Osteoblast (primary cell): ENCODE data around the gene GDE1. TPM values are rescaled to one million over a fixed set of nuclear protein-coding genes. Genes with fewer than 3 reads are reported as not detected.

ENCODE experiments used
- DNase-seq: peaks from one replicate; pipeline ENCODE4 v3.0.0; 2011; ENCODE audit warnings: low spot score, mixed read lengths; ENCODE audit not compliant: insufficient read length; ENCODE audit errors: missing footprints
- H2AFZ ChIP-seq: 2 replicates; pipeline ENCODE4 v1.6.0; 2011; ENCODE audit warnings: mild to moderate bottlenecking, low read length
- H3K27ac ChIP-seq: 2 replicates; pipeline ENCODE4 v1.5.1; 2011; ENCODE audit warnings: mild to moderate bottlenecking, low read depth, low read length, moderate library complexity
- H3K27me3 ChIP-seq: 2 replicates; pipeline ENCODE4 v1.6.0; 2012; ENCODE audit warnings: mild to moderate bottlenecking, control low read depth, inconsistent platforms, low read length, moderate library complexity; ENCODE audit not compliant: insufficient read depth
- H3K36me3 ChIP-seq: 2 replicates; pipeline ENCODE4 v1.5.1; 2011; ENCODE audit warnings: mild to moderate bottlenecking, low read length, control low read depth, moderate library complexity; ENCODE audit not compliant: insufficient read depth
- H3K4me1 ChIP-seq: 2 replicates; pipeline ENCODE4 v1.5.1; 2011; ENCODE audit warnings: mild to moderate bottlenecking, low read length, control low read depth, moderate library complexity; ENCODE audit not compliant: insufficient read depth
- H3K4me2 ChIP-seq: 2 replicates; pipeline ENCODE4 v1.6.0; 2011; ENCODE audit warnings: mild to moderate bottlenecking, low read length; ENCODE audit not compliant: insufficient read depth
- H3K4me3 ChIP-seq: fragments of 200-600 bp; sonication (generic); 3 replicates; pipeline ENCODE4 v1.5.1; 2012; ENCODE audit warnings: mild to moderate bottlenecking, low read length, inconsistent platforms; ENCODE audit not compliant: insufficient read depth
- H3K79me2 ChIP-seq: 2 replicates; pipeline ENCODE4 v1.6.0; 2012; ENCODE audit warnings: mild to moderate bottlenecking, low read length, control low read depth, inconsistent platforms; ENCODE audit not compliant: insufficient read depth
- H3K9me3 ChIP-seq: 2 replicates; pipeline ENCODE4 v1.5.1; 2011; ENCODE audit warnings: low read depth, low read length, control low read depth
- H4K20me1 ChIP-seq: 2 replicates; pipeline ENCODE4 v1.6.0; 2012; ENCODE audit warnings: mild to moderate bottlenecking, low read length, control low read depth; ENCODE audit not compliant: insufficient read depth
- CTCF ChIP-seq: IDR thresholded peaks from 2 replicates; pipeline ENCODE4 v1.5.1; 2011; ENCODE audit warnings: mild to moderate bottlenecking, low read depth, low read length, moderate library complexity; ENCODE audit errors: extremely low read depth
- total RNA-seq: library from RNA; depleted of rRNA; stranded (reverse); fragments of >200 nt; gene quantifications from 2 replicates; pipeline ENCODE4 v1.2.3, GENCODE V29; 2012

GDE1 gene
- total RNA-seq, 1 donor, result 77.1 TPM

- peak within 1 kb of the TSS; percentile 69 for H3K27ac ChIP-seq
- DNase-seq, result peak; percentile 96
- H3K27me3 ChIP-seq, result no peaks in the 10 kb centered on the region
- H3K79me2 ChIP-seq, result peaks cover 51% of the 10 kb centered on the region
- TF ChIP-seq CTCF, result no peak
- peaks cover 10% of the 10 kb centered on the region for H4K20me1 ChIP-seq
- H3K4me2 ChIP-seq, result peak within 1 kb of the TSS; percentile 93
- H3K4me3 ChIP-seq, result peak within 1 kb of the TSS; percentile 96
- peaks cover 11% of the 10 kb centered on the region for H3K36me3 ChIP-seq
- peaks cover 28% of the 10 kb centered on the region for H3K4me1 ChIP-seq
- H3K9me3 ChIP-seq, result no peaks in the 10 kb centered on the region
- peak within 1 kb of the TSS; percentile 98 for H2AFZ ChIP-seq
These were observed 1.9 kb upstream of the GDE1 start, which contains the start of gene CCP110 for GRCh38 chr16:19523559-19524355. Gene CCP110, plus strand, starts transcription at chr16:19523942. Its CDS starts 3,940 bp downstream, at chr16:19527882.

- Histone ChIP-seq H3K4me3 (no peak overlapping the region), H2AFZ (no peak overlapping the region), H3K36me3 (peaks cover 5% of the 10 kb centered on the region), H3K27me3 (no peaks in the 10 kb centered on the region), H3K9me3 (no peaks in the 10 kb centered on the region), H4K20me1 (peaks cover 15% of the 10 kb centered on the region), H3K27ac (no peak overlapping the region), H3K4me2 (no peak overlapping the region), H3K4me1 (peaks cover 28% of the 10 kb centered on the region), H3K79me2 (peaks cover 53% of the 10 kb centered on the region)
- TF ChIP-seq CTCF, result no peak
- DNase-seq, result no peak
These were observed 1.3 kb upstream of the GDE1 start for GRCh38 chr16:19523184-19523558.

- peaks cover 28% of the 10 kb centered on the region for H3K4me1 ChIP-seq
- peaks cover 53% of the 10 kb centered on the region for H3K79me2 ChIP-seq
- H3K27me3 ChIP-seq, result no peaks in the 10 kb centered on the region
- H4K20me1 ChIP-seq, result peaks cover 15% of the 10 kb centered on the region
- H3K9me3 ChIP-seq, result no peaks in the 10 kb centered on the region
- no peak for TF ChIP-seq CTCF
- no peak overlapping the region for H3K27ac ChIP-seq
- peak overlapping the region; percentile 96 for H2AFZ ChIP-seq
- peaks cover under 1% of the 10 kb centered on the region for H3K36me3 ChIP-seq
- no peak overlapping the region for H3K4me2 ChIP-seq
- DNase-seq, result no peak
- no peak overlapping the region for H3K4me3 ChIP-seq
These were observed 862 bp upstream of the GDE1 start for GRCh38 chr16:19522760-19523159.

- TF ChIP-seq CTCF, result no peak
- H4K20me1 ChIP-seq, result peaks cover 15% of the 10 kb centered on the region
- H3K36me3 ChIP-seq, result no peaks in the 10 kb centered on the region
- no peak for DNase-seq
- H3K27ac ChIP-seq, result peak overlapping the region; percentile 86
- no peaks in the 10 kb centered on the region for H3K27me3 ChIP-seq
- peaks cover 53% of the 10 kb centered on the region for H3K79me2 ChIP-seq
- H3K4me3 ChIP-seq, result peak overlapping the region; percentile 96
- peak overlapping the region; percentile 96 for H2AFZ ChIP-seq
- H3K4me2 ChIP-seq, result peak overlapping the region; percentile 91
- no peaks in the 10 kb centered on the region for H3K9me3 ChIP-seq
- H3K4me1 ChIP-seq, result peaks cover 28% of the 10 kb centered on the region
These were observed 467 bp upstream of the GDE1 start for GRCh38 chr16:19522397-19522732.
